ENCODE results near the gene RBM19. TPM values are rescaled to one million over a fixed set of nuclear protein-coding genes. Genes with fewer than 3 reads are reported as not detected.

Gene RBM19
- total RNA-seq, 1 donor, result 29.9 TPM

GRCh38 chr12:113932381-113933196 is 33.5 kb downstream of the RBM19 start:
- DNase-seq (ENCODE audit: low read depth in 2 of 3, low spot score in 2 of 3), result peak in 2 of 3 donors; percentile 29 to 38

GRCh38 chr12:113931517-113931916 is 34.6 kb downstream of the RBM19 start:
- DNase-seq (ENCODE audit: low read depth in 2 of 3, low spot score in 2 of 3), result no peak

GRCh38 chr12:113930249-113930648 is 35.9 kb downstream of the RBM19 start:
- DNase-seq (ENCODE audit: low read depth in 2 of 3, low spot score in 2 of 3), result no peak

- DNase-seq (ENCODE audit: low read depth in 2 of 3, low spot score in 2 of 3), result no peak
Measured at GRCh38 chr12:113929312-113929989, 36.7 kb downstream of the RBM19 start.

- no peak for DNase-seq (ENCODE audit: low read depth in 2 of 3, low spot score in 2 of 3)
Measured at GRCh38 chr12:113926788-113927187, 39.3 kb downstream of the RBM19 start.

- no peak for DNase-seq (ENCODE audit: low read depth in 2 of 3, low spot score in 2 of 3)
Measured at GRCh38 chr12:113924341-113924740, 41.8 kb downstream of the RBM19 start.

GRCh38 chr12:113923251-113923650 is 42.9 kb downstream of the RBM19 start:
- no peak for DNase-seq (ENCODE audit: low read depth in 2 of 3, low spot score in 2 of 3)

GRCh38 chr12:113921430-113921829 is 44.7 kb downstream of the RBM19 start:
- no peak for DNase-seq (ENCODE audit: low read depth in 2 of 3, low spot score in 2 of 3)

- no peak for DNase-seq (ENCODE audit: low read depth in 2 of 3, low spot score in 2 of 3)
Measured at GRCh38 chr12:113919791-113920190, 46.3 kb downstream of the RBM19 start.

GRCh38 chr12:113918306-113918705 is 47.8 kb downstream of the RBM19 start:
- DNase-seq (ENCODE audit: low read depth in 2 of 3, low spot score in 2 of 3), result no peak

- DNase-seq (ENCODE audit: low read depth in 2 of 3, low spot score in 2 of 3), result no peak
Measured at GRCh38 chr12:113917393-113917792, 48.7 kb downstream of the RBM19 start.

GRCh38 chr12:113914806-113915205 is 51.3 kb downstream of the RBM19 start:
- no peak for DNase-seq (ENCODE audit: low read depth in 2 of 3, low spot score in 2 of 3)

GRCh38 chr12:113914176-113914575 is 51.9 kb downstream of the RBM19 start:
- DNase-seq (ENCODE audit: low read depth in 2 of 3, low spot score in 2 of 3), result no peak

- peak; percentile 16 to 59 (median 35) for DNase-seq (ENCODE audit: low read depth in 2 of 3, low spot score in 2 of 3)
Measured at GRCh38 chr12:113912760-113913329, 53.3 kb downstream of the RBM19 start.

- DNase-seq (ENCODE audit: low read depth in 2 of 3, low spot score in 2 of 3), result no peak
Measured at GRCh38 chr12:113911971-113912759, 54.0 kb downstream of the RBM19 start.

GRCh38 chr12:113910751-113911272 is 55.3 kb downstream of the RBM19 start:
- DNase-seq (ENCODE audit: low read depth in 2 of 3, low spot score in 2 of 3), result no peak

- DNase-seq (ENCODE audit: low read depth in 2 of 3, low spot score in 2 of 3), result no peak
Measured at GRCh38 chr12:113909776-113910420, 56.2 kb downstream of the RBM19 start.

GRCh38 chr12:113908584-113909100 is 57.5 kb downstream of the RBM19 start:
- no peak for DNase-seq (ENCODE audit: low read depth in 2 of 3, low spot score in 2 of 3)

- no peak for DNase-seq (ENCODE audit: low read depth in 2 of 3, low spot score in 2 of 3)
Measured at GRCh38 chr12:113907446-113908180, 58.5 kb downstream of the RBM19 start.
